SW 1271 (cell line): ENCODE results near the gene ARHGEF2.
A peak's percentile ranks its signal among the peaks of the same experiment; 100 is the strongest.
"Not testable (repeated sequence)": the region's sequence is repeated elsewhere in the genome, so short reads cannot be mapped to it uniquely, and the experiment has no call there.

Experiments
- DNase-seq, 2 experiments: peaks; one replicate each; lab custom pipeline; 2025; lab: John Stamatoyannopoulos, UW

Gene ARHGEF2

DNA sequence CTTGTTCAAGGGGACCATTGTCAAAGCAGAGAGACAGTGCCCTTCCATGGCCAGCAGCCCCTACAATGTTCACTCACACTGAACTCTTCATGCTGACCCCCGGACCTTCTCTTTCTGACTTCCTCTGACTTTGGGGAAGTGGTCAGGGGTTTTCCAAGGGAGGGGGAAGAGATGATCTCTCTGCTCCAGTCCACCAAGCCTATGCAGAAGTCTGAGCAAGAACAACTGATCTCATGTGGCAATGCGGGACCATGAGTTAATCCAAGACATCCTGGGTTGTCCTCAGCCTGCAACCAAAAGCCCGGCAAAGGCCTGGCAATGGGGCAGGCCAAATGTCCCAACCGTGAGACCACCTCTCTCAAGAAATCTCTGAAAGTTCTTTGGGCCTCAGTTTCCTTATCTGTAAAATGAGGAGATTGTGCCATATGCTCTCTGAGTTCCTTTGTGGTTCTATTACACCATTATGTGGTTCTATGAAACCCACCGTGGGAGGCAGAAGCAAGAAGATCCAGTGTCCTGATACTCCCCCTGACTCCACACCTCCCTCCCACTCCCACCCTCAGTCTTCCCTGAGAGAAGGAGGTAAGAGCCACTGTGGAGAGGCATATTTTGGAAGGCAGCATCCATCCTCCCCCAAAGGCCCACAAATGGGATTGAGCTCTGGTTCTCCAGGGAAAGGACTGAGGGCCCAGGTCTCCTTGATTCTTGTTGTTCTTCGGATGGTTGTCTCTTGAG, 11.8 kb upstream of the ARHGEF2 start:
- no peak for DNase-seq

DNA sequence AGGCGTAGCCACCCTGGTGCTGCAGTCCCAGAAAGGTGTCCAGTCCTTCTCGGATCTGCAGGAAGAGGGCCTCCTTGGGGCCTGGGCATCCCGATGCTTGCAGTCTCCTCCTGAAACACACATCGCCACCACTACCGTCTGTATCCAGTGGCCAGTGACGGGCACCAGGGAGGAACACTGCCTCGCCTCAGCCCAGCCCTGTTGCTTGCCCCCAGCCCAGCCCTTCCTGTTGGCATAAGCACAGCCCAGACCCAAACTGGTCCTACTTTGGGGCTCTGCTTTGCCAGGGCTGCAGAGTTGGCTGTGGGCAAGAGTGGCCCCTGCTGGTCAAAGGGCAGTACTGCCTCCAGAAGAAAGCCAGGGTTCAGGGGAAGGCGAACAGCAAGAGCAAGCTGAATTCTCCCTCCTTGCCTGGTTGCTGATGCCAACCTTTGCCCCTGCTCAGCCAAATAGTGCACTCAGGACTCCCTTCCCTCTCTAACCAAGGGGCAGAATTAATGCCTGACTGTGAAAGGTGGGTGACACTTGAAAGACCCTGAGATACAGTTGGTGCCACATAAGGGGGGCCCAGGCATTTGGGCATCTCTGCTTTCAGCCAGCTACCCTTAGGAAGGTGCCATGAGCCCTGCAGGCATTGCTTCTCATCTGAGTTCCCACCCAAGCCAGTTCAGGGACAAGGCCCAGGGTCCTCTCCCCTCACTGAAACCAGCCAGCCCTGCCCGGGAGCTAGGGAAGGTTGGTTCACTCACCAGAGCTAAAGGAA, 11.1 kb upstream of the ARHGEF2 start:
- peak in 1 of 2 experiments; percentile 22 for DNase-seq

DNA sequence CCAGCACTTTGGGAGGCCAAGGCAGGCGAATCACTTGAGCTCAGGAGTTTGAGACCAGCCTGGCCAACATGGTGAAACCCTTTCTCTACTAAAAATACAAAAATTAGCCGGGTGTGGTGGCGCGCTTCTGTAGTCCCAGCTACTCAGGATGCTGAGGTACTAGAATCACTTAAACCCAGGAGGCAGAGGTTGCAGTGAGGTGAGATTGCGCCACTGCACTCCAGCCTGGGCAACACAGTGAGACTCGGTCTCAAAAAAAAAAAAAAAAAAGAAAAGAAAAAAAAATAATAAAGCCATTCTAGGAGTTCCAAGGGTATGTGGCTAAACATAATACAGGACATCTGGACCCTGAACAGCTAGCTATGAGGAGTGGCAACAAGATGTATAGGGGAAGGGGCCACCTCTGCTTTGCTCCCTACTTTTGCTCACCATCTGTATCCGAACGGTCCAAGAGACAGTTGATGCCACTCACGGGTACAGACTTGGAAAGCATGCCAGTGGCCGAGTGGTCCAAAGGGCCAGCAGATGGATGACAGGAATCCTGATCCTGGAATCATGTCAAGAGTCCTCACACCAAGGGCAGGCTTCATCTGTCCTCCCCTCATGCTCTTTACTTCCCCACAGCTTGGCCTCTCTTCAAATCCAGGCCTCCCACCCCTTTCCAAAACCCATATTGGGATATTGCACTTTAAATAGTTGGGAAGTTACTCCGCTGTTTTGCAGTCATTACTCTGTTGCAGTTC, 6.7 kb upstream of the ARHGEF2 start:
- DNase-seq: not testable (repeated sequence)

- DNase-seq: no peak
These were observed 6.0 kb upstream of the ARHGEF2 start for GRCh38 chr1:155984341-155984740.

GRCh38 chr1:155983191-155984024, 5.1 kb upstream of the ARHGEF2 start:
- peak in 1 of 2 experiments; percentile 19 for DNase-seq

DNA sequence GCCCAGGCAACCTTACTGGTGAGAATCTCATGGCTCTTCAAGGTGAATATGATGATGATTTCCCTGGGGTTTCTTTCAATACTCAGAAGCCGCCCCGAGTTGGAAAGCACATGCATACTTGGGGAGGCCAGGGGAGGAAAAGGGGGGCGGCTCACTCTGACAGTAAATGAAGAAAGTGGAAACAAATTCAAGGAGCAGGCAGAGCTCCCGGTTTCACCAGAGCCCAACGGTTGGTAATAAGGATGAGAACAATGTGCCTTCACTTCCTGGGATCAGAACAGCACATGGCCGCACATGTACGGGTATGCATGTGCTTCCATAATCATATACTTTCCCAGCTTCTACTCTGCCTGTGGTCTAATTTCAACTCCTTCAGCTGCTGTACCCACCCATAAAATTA, 3.8 kb upstream of the ARHGEF2 start:
- no peak for DNase-seq

- no peak for DNase-seq
These were observed 3.1 kb upstream of the ARHGEF2 start for GRCh38 chr1:155981266-155982088.

DNA sequence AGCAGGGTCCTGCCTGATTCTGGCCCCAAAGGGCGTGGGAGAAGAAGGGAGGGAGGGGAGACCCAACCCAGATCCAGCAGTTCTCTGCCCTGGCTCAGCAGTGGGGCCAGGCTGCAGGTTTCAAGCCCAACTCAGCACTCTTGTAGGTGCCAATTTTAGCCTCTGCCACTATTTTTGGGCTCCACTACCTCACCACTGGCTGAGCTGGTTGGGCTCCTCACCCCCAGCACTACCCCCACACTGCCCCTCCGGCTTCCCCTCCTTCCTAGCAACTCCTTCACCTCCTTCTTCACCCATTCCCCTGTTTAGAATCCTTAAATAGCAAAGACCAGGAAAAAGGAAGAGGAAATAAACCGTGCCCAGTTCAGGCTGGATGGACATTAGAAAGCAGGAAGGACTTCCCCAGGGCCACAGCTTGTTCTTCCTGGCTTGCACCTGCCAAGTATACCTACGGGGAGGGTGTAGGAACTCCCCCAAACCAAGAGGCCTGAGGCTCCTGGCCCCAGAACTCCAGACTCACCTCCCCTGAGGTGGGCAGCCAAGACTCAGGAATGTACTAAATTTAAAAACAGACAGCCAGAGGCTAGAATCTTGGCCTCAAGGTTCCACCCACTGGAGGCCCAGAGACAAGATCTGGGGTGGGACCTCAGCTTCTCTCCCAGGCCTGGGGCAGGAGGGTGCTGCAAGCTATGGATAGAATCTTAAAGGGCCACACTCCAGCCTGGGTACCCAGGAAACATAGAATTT, 1.4 kb upstream of the ARHGEF2 start:
- no peak for DNase-seq

DNA sequence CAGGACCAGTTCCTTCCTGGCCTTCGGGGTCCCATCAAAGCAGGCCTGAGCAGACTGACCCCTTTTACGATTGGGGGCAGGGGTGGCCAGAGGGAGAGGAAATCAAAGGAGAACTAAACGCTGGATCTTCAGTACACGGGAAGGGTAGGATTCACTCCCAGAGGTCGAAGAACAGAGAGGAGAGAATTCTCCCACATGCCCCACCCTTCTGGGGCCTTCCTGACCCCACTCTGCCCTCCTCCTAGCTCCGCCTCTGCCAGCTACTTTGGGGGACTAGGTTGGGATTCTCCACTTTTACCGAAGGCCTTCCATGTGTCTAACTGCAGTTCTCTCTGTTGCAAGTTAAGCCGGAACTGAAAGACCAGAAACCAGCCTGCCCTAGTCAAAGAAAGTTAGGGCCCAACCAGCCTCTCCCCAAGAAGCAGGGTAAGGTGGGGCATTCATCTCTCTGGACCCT, 654 bp upstream of the ARHGEF2 start:
- DNase-seq: no peak

- no peak for DNase-seq
These were observed 540 bp downstream of the ARHGEF2 start for GRCh38 chr1:155977690-155978324.

DNA sequence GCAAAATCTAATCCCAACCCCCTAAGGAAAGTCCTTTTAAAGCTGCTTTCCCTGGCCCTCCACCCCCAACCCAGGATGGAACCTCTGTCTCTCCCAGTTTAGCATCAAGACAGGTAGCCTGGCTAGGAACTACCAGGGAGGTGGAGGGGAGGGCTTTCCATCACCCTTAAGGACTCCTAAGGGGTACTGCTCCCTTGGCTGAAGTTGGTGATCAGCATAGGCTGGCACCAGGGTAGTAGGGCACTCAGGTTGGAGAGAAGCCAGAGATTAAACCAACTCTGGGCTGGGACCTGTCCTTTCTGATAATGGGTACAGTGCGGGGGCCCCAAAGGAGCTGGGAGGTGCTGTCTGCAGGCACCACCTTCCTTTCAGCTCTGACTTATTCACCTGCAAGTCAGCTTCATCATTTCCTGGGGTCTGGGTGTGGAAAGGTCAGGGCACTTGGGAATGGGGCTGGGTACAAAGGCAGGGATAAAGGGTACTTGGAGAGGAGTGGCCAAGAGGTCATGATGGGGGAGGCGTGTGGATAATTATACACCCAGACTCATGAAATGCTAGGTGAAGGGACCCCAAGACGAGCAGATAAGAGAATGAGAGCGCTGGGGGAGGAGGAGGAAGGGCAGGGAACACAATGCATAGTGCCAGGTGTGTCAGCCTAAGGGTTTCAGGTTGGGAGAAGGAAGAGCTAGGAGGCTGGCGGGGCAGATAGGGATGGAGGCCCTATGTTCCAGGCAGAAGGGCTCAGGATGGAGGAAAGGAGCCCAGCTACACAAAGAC, 1.2 kb downstream of the ARHGEF2 start:
- no peak for DNase-seq

GRCh38 chr1:155976062-155976912, 2.1 kb downstream of the ARHGEF2 start:
- no peak for DNase-seq

- DNase-seq: no peak
These were observed 2.8 kb downstream of the ARHGEF2 start for GRCh38 chr1:155975375-155976061.

DNA sequence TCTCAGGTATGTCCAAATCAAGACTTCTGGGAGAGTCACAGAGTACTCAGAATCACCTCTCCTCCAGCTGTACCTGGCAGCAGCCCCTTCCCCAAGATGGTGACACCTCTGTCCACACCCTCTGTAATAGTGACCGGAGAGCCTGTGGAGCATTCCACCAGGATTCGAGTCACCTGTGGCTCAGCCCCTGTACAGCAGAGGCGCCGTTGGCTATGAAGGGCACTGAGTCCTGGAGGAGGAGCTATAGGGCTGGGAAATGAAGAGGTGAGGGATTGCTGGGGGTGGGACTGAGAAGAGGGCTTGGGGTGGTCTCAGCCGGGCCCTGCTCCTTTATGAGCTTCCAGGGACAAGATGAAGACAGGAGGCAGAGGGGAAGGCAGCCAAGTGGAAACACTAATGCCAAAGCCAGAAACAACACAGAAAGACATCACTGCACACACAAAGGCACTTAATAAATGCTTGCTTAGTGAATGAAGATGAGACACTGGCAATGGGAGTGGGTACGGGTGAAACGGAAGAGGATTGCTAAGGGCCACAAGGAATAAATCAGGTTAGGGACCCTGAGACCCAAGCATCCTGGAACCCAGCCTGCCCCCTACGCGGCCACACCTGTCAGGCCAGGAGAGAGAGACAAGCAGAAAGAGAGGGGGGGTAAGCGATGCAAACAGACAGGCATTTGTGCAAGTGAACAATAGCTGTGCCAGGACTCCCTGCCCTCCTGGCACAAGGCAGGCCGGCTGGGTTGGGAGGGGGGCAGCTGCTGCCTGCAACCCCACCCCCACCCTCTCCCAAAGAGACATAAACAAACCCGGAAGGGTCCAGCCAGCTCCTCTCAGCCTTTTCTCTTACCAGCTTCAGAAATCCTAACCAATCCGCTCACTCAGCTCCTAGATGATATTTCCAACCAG, 3.9 kb downstream of the ARHGEF2 start:
- DNase-seq: no peak

- no peak for DNase-seq
These were observed 4.6 kb downstream of the ARHGEF2 start for GRCh38 chr1:155973723-155974122.
